ENCODE data around the gene OPN1MW.
"Not testable (repeated sequence)": the region's sequence is repeated elsewhere in the genome, so short reads cannot be mapped to it uniquely, and the experiment has no call there.

The OPN1MW gene

GRCh38 chrX:154196466-154196865, 14.1 kb downstream of the OPN1MW start:
- not testable (repeated sequence) for H3K4me3 ChIP-seq (ENCODE audit: low read depth, low read length); DNase-seq (ENCODE audit: low read depth)

GRCh38 chrX:154209670-154210418, 27.4 kb downstream of the OPN1MW start:
- DNase-seq (ENCODE audit: low read depth); H3K4me3 ChIP-seq (ENCODE audit: low read depth, low read length): not testable (repeated sequence)

GRCh38 chrX:154211057-154211456, 28.7 kb downstream of the OPN1MW start:
- not testable (repeated sequence) for H3K4me3 ChIP-seq (ENCODE audit: low read depth, low read length); DNase-seq (ENCODE audit: low read depth)

GRCh38 chrX:154211499-154211898, 29.1 kb downstream of the OPN1MW start:
- H3K4me3 ChIP-seq (ENCODE audit: low read depth, low read length); DNase-seq (ENCODE audit: low read depth): not testable (repeated sequence)

GRCh38 chrX:154219456-154219855, 37.1 kb downstream of the OPN1MW start, which contains the start of gene OPN1MW2:
Gene OPN1MW2 (plus strand): TSS chrX:154219756. CDS start chrX:154219816, 60 bp downstream.
- DNase-seq (ENCODE audit: low read depth); H3K4me3 ChIP-seq (ENCODE audit: low read depth, low read length): not testable (repeated sequence)

GRCh38 chrX:154225292-154225691, 42.9 kb downstream of the OPN1MW start:
- not testable (repeated sequence) for DNase-seq (ENCODE audit: low read depth); H3K4me3 ChIP-seq (ENCODE audit: low read depth, low read length)

GRCh38 chrX:154226706-154227105, 44.3 kb downstream of the OPN1MW start:
- not testable (repeated sequence) for H3K4me3 ChIP-seq (ENCODE audit: low read depth, low read length); DNase-seq (ENCODE audit: low read depth)

GRCh38 chrX:154231443-154231842, 49.0 kb downstream of the OPN1MW start:
- not testable (repeated sequence) for H3K4me3 ChIP-seq (ENCODE audit: low read depth, low read length); DNase-seq (ENCODE audit: low read depth)

GRCh38 chrX:154233620-154234019, 51.2 kb downstream of the OPN1MW start:
- DNase-seq (ENCODE audit: low read depth); H3K4me3 ChIP-seq (ENCODE audit: low read depth, low read length): not testable (repeated sequence)

GRCh38 chrX:154238939-154239559, 56.7 kb downstream of the OPN1MW start:
- not testable (repeated sequence) for DNase-seq (ENCODE audit: low read depth); H3K4me3 ChIP-seq (ENCODE audit: low read depth, low read length)

GRCh38 chrX:154239982-154240503, 57.6 kb downstream of the OPN1MW start:
- not testable (repeated sequence) for H3K4me3 ChIP-seq (ENCODE audit: low read depth, low read length); DNase-seq (ENCODE audit: low read depth)
